Renal pelvis (tissue), 4 donors: ENCODE measurements around the gene VAV2. TPM values are rescaled to one million over a fixed set of nuclear protein-coding genes. Genes with fewer than 3 reads are reported as not detected.
"Not testable (repeated sequence)": the region's sequence is repeated elsewhere in the genome, so short reads cannot be mapped to it uniquely, and the experiment has no call there.

ENCODE experiments used
- DNase-seq: peaks from one replicate; pipeline ENCODE4 v3.0.0-alpha.2; 2013
- polyA plus RNA-seq, 3 donors: library from polyadenylated mRNA; unstranded; fragments of 120-200 nt; gene quantifications; one replicate each; pipeline ENCODE4 v1.2.1, GENCODE V29; 2013; ENCODE audit not compliant: insufficient read length in 3 of 3

Gene VAV2
- polyA plus RNA-seq, 3 donors: 36.6 to 55.8 (median 37.4) TPM

DNA sequence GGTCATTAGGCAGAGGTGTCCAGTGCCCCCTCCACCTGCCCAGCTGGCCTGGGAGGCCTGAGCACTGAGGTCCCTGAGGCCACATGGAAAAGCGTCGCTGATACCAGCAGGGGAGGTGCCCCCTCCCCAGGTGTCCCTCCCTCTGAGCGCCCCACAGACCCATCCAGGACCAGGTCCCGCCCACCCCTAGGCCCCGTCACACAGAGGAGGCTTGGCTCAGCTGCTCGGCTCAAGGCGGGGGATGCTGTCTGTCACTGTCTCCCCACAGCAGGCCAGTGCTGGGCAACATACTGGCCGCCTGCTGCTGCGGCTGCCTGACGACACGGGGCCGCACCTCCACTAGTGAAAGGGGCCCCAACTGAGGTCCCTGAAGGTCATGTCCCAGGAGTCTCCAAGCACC lies 71.7 kb downstream of the VAV2 start:
- DNase-seq: no peak

DNA sequence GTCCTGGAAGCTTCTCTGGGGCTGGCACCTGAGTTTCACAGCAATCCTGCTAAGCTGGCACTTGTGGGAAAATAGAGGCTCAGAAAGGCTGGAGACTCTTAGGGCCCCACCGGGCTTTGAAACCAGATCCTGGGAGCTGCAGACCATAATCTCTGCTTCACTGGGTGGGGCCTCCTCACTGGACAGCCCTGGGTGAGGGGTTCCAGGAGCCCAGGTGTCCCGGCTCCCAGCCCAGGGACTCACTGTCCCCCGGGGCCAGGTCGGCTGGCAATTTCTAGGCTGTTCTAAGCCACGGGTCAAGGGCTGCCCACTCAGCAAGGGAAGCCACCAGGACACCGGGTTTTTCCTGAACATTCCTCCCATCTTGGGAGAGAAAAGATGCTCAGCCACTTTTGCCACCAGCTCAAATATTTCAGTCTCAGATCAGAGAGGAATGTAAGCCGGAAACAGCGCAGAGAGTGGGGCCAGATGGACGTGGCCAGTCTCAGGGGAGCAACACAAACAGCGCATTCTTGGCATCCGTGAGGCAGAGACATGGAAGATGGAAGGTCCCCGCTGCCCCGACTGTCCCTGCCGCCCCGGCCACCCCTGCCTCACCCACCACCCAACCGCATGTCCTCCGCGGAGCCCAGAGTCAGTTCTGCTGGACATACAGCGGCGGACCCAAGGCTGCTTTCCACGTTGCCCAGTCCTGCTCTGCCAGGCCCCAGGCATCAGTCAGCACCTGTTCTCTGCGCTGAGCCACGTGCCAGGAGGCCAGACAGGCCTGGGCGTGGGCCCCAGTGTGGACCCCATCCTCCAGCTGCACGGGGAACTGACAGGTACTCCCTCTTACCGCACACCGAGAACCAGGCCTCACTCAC lies 72.6 kb downstream of the VAV2 start:
- DNase-seq: no peak

DNA sequence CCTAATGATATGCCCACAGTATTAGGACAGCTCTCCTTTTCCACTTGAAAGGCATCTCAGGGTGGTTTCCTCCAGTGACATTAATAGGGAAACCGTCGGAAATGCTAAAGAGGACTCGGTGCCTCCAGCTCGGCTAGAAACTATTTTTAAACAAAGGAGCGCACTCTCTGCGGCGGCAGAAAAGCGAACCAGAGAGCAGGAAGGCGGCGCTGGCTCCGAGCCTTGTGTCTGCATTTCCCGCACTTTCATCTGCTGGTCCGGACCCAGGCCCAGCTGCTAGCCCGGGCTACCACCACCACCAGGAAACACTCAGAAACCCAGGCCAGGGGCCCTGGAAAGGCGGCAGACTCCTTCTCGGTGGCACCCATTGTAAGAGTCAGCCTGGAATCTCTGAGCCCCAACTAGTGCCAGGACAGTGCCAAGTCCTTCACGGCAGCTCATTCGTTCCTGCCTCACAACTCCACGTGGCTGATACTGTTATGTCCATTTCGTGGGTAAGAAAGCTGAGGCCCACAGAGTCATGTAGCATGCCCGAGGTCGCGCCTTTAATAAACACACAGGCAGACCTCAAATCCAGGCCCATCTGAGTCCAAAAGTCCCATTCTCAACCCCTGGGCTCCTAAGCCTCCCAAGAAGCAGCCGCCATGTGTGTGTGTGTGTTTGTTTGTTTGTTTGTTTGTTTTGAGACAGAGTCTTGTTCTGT lies 73.9 kb downstream of the VAV2 start:
- no peak for DNase-seq

- no peak for DNase-seq
These were observed 74.7 kb downstream of the VAV2 start for GRCh38 chr9:133917375-133917774.

- no peak for DNase-seq
These were observed 76.0 kb downstream of the VAV2 start for GRCh38 chr9:133916159-133916541.

GRCh38 chr9:133915534-133916158 lies 76.5 kb downstream of the VAV2 start:
- DNase-seq: no peak

DNA sequence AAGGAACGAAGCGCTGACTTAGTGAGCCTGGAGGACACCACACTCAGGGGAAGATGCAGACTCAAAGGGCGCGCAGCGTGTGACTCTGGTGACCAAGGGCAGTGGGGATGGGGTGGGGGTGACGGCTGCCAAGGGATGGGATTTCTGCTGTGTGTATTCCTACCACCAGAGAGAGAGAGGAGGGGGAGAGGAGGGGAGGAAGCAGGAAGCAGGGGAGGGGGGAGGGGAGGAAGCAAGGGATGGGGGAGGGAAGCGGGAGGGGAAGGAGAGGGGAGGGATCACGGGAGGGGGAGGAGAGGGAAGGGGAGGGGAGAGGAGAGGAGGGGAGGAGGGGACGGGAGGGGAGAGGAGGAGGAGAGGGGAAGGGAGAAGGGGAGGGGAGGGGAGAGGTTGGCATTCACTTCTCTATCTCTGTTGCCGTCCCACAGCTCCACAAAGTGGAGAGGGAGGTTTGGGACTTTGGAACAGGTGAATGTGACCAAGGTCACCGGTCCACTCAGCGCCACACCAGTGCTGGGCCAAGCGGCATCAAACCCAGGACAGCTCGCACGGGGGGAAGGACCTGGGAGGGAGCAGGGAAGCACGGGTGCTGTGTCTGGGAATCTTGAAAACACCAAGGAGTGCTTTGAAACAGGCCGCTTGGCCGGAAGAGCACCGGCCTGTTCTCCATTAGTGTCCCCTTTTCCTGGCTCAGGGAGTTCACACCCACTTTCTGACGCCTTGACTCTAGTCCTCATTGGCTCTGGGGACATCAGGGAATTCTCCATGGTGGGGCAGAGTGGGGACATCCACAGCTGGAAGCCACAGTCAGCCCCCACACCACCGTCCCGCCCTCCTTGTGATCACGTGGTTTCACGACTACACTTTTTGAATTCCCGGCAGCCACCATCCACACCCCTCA lies 77.4 kb downstream of the VAV2 start:
- no peak for DNase-seq

GRCh38 chr9:133913571-133914369 lies 78.4 kb downstream of the VAV2 start:
- no peak for DNase-seq

DNA sequence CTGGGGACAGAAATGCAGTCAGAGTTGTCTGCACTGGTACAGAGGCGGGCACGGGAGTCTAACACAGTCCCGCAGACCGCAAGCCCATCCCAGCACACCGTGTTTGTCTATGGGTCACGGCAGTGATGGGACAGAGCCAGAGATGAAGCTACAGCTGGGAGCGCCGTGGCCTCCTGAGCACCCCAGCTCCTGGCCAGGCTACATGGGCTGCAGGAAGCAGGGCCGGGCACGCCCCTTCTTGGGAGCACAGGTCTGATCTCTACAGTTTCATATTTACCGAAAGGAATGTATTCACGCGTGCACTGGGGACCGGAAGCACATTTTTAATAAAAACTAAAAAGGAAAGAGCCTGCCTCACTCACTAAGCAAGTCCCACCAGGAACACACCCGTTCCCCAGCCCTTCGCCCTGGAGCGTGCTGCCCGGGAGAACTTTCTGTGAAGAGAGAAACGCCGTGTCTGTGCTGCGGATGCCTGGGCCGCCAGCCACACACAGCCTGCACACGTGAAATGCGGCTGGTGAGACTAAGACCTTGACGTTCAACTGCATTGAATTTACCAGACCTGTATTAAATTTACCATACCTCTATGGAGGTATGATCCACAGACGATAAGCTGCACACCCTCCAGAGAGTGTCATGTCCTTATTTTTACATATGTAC lies 81.1 kb downstream of the VAV2 start:
- DNase-seq: no peak

DNA sequence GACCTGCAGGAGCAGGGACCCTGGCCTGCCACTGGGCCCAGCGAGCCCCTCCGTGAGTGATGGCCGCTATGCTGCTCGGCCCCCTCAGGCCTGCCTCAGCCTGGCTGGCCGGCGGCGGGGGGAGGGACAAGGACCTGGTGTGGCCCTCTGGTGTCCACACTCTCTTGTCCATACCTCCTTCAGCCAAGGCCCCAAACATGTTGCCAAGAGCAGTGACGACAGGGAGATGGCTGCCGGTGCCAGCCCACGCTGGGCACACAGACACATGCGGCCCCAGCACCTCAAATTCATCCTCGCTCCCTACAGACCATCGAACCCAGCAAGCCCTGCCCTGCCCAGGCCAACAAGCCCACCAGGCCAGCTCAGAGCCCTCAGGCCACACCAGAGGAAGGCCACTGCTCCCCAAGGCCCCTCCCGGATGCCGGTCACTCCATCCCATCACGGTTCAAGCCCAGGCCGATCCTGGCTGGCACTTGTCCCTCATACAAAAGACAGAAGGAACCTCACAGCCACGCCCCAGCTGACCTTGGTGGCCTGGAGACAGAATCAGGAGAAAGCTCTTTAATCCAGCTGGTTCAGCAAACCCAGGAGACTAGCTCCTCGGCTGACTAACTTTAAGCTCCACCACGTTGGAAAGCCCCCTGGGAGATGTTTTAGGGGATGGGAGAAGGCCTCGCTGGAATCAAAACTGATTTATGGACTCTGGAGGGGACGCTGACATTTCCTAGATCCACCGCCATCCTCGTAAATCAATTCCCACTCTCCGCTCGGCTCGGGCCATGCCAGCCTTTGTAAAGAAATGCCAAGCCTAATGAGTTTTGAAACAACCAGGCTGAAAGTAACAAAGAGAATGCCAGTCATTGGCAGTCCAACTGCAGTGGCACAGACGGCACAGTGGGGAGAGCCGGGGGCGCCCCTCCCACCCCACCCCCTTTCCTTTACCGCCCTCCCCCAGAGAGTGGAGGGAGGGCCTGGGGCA lies 84.9 kb downstream of the VAV2 start:
- DNase-seq: no peak

- DNase-seq: no peak
These were observed 85.9 kb downstream of the VAV2 start for GRCh38 chr9:133906218-133906617.

DNA sequence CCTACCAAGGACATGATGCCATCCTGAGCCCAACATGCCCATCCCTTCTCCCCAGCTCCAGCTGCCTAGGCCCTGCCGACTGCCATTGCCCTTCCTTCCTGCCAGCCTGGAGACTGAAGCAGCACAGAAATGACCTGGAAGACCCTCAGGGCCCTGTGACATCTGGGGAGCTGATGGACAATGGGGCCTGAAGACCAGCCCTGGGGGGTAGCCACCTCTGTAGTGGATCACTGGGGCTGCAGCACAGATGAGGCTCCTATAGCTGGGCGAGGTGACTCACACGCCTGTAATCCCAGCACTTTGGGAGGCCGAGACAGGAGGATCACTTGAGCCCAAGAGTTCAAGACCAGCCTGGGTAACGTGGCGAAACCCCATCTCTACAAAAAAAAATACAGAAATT lies 86.6 kb downstream of the VAV2 start:
- DNase-seq: no peak

DNA sequence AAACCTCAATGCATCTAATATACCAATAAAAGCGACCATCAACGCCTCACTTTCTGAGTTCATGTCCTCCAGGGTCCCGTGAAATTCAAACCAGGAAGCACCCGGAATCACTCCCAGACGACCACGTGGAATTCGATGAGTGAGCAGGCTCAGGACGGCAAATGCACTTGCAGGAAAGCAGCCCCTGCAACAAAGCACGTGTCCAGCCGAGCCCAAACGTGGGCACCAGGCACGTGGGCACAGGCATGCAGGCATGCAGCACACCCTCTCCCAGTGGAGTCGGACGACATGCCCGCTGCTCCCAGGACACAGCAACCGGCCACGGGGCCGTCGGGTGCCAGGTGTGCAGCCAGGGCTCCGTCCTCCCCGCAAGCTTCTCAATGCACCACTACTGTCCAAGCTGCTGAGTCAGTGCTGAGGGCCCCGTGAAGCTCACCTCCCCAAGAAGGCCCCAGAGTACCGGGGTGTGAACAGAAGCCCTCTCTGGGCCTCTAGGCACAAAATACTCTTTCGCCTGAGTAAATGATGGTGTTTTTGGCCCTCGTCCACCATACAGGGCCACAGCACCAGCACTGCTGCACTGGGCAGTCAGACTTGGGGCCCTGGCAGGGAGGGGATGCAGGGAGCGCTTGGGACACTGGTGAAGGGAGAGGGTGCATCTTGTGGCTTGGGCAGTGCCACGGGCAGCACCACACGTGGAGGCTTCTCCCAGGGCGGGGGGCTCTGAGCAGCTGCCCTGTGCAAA lies 87.6 kb downstream of the VAV2 start:
- no peak for DNase-seq

DNA sequence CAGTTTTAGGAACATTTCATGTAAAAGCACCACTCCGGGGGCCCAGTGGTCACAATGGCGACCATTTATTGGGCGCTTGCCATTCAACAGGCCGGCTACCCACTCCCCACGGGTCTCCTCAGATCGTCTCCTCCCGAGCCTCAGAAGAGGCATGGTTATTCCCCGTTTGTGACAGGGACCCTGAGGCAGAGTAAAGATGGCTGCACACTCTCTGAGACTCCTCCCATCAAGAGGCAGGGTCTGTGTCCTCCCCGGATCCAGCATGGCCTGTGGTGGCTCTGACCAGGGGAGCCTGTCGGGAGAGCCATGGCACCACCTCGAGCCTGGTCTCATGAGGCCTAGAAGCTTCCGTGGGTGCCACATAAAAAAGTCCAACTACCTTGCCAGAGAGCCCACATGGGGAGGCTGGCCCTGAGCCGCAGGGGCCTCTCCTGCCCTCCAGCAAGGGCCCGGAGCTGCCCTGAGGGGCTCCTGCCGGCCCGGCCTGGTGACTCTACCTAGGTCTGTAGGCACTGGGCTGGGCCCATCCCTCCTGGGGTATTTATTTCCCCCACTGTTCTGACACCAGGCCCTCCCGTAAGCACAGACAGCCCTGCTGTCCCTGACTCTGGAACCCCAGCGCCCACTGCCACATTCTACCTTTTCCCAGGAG lies 90.8 kb downstream of the VAV2 start:
- no peak for DNase-seq

DNA sequence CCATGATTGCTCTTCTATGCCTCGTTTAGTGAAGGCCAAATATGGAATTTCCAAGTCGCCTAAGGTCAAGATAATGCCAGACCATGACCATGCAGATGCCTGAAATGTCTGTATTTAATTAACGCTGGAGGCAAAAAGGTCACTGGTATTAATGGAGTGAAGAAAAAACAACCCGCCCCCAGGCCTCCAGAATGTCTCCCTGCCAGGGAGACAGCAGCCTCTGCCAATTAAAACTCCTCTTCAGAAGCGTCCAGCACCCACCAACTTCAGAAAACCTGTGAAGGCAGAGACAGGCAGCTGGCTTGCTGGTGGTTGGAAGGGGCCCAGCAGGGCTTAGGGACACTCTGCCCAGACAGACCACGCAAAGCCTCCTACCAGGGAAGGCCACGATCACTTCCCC lies 94.4 kb downstream of the VAV2 start:
- DNase-seq: no peak

DNA sequence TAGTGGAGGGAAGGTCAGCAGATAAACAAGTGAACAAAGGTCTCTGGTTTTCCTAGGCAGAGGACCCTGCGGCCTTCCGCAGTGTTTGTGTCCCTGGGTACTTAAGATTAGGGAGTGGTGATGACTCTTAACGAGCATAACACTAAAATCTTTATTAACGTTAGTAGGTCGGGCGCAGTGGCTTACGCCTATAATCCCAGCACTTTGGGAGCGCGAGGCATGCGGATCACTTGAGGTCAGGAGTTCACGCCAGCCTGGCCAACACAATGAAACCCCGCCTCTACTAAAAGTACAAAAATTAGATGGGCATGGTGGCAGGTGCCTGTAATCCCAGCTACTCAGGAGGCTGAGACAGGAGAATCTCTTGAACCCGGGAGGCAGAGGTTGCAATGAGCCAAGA lies 96.1 kb downstream of the VAV2 start:
- not testable (repeated sequence) for DNase-seq

DNA sequence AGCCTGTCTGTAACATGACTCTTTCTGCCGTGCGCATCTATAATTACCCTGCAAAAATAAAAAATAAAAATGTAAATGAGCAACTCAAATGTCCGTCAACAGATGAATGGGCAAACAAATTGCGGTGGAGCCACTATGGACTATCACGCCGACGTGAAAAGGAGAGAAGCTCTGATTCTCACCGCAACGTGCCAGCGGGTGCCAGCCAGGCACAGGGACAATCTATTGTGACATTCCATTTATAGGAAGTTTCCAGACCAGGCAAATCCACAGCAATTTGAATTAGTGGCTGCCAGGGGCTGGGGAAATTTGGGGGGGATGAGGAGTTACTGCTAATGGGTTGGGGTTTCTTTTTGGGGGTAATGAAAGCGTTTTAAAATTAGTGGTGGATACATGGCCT lies 96.8 kb downstream of the VAV2 start:
- no peak for DNase-seq
